K562 (cell line): ENCODE data around the gene KL. TPM values are rescaled to one million over a fixed set of nuclear protein-coding genes. Genes with fewer than 3 reads are reported as not detected.

Experiments
- ATAC-seq: fragments of 200-7000 bp; cut with Tn5 transposase; 3 replicates; pipeline ENCODE4 v1.9.1; 2020; ENCODE audit warnings: moderate library complexity
- BruUV-seq: library from RNA; stranded (reverse); fragments of 400-500 nt; replicated peaks from 2 replicates; lab custom pipeline; 2021; lab: Mats Ljungman, UMichigan
- CTCF ChIA-PET: fragments of 300-600 bp; formaldehyde crosslinking; extraction: SDS; loops from one replicate; lab custom pipeline; 2021; ENCODE audit warnings: low intra/inter-chr PET ratio; lab: Yijun Ruan, JAX
- POLR2A ChIA-PET: fragments of 300-600, 350-650 bp; sonication (Branson Sonifier 250); formaldehyde crosslinking; extraction: SDS; loops from one replicate; lab custom pipeline; 2021; ENCODE audit warnings: antibody characterized with exemption, inconsistent platforms; lab: Yijun Ruan, JAX
- DNase-seq, 4 experiments: peaks; one replicate each; pipeline versions ENCODE4 v3.0.0 to v3.0.0-alpha.2; 2011 to 2018; ENCODE audit warnings: low spot score in 3 of 4, mixed read lengths in 3 of 4; ENCODE audit errors: extremely low read depth in 1 of 4
- FAIRE-seq: peaks from 2 replicates; lab custom pipeline; 2011; peaks lifted over from hg19 to GRCh38; lab: Jason Lieb, UNC
- H2AFZ ChIP-seq: 2 replicates; pipeline ENCODE4 v1.6.0; 2011; ENCODE audit warnings: low read depth, low read length, control low read depth, inconsistent platforms
- H3K27ac ChIP-seq: fragments of 200-600 bp; 3 replicates; pipeline ENCODE4 v1.8.0; 2011; ENCODE audit warnings: low read depth, mild to moderate bottlenecking, control low read depth, inconsistent platforms, low read length, moderate library complexity, mixed read lengths; ENCODE audit errors: extremely low read depth
- H3K27me3 ChIP-seq, 2 experiments: fragments of 300-600 bp in 1 of 2; 2 replicates in 1 of 2; 3 replicates in 1 of 2; pipeline versions ENCODE4 v1.6.0 to v1.8.0; 2011; ENCODE audit warnings: inconsistent platforms in 2 of 2, low read length in 2 of 2, mild to moderate bottlenecking in 1 of 2, mixed read lengths in 1 of 2, moderate library complexity in 1 of 2; ENCODE audit not compliant: control insufficient read depth in 2 of 2, insufficient read depth in 2 of 2
- H3K36me3 ChIP-seq: fragments of 300-600 bp; 3 replicates; pipeline ENCODE4 v1.8.0; 2011; ENCODE audit warnings: mild to moderate bottlenecking, low read length, inconsistent platforms; ENCODE audit not compliant: control insufficient read depth, insufficient read depth
- H3K4me1 ChIP-seq, 2 experiments: fragments of 200-600 bp in 1 of 2; replicated peaks in 1 of 2; 2 replicates in 1 of 2; 3 replicates in 1 of 2; pipeline versions ENCODE4 v1.5.1 to v1.8.0; 2011; ENCODE audit warnings: inconsistent platforms in 2 of 2, low read length in 2 of 2, mild to moderate bottlenecking in 1 of 2, mixed read lengths in 1 of 2, moderate library complexity in 1 of 2; ENCODE audit not compliant: control insufficient read depth in 2 of 2, insufficient read depth in 2 of 2
- H3K4me2 ChIP-seq: 2 replicates; pipeline ENCODE4 v1.6.1; 2011; ENCODE audit warnings: low read length, control low read depth, inconsistent platforms, mixed read lengths; ENCODE audit not compliant: insufficient read depth
- H3K4me3 ChIP-seq: fragments of 200-600 bp; sonication (generic), shearing (Covaris generic); 2 replicates; pipeline ENCODE4 v1.5.1; 2016; ENCODE audit warnings: control low read depth, inconsistent platforms
- H3K79me2 ChIP-seq: fragments of 200-600 bp; 3 replicates; pipeline ENCODE4 v1.8.0; 2011; ENCODE audit warnings: low read length, inconsistent platforms; ENCODE audit not compliant: control insufficient read depth, insufficient read depth
- H3K9ac ChIP-seq, 2 experiments: 2 replicates each; pipeline versions ENCODE4 v1.6.0 to v1.6.1; 2011; ENCODE audit warnings: low read depth in 2 of 2, low read length in 2 of 2, control low read depth in 1 of 2, inconsistent platforms in 1 of 2, mild to moderate bottlenecking in 1 of 2, mixed read lengths in 1 of 2; ENCODE audit not compliant: insufficient read depth in 1 of 2
- H3K9me1 ChIP-seq: one replicate; pipeline ENCODE4 v1.6.0; 2011; ENCODE audit warnings: inconsistent platforms, mild to moderate bottlenecking, low read length, moderate library complexity; ENCODE audit not compliant: control insufficient read depth, insufficient read depth
- H3K9me3 ChIP-seq: replicated peaks from 2 replicates; pipeline ENCODE4 v1.5.1; 2011; ENCODE audit warnings: low read depth, low read length, inconsistent platforms; ENCODE audit not compliant: control insufficient read depth, insufficient read depth
- H4K20me1 ChIP-seq: replicated peaks from 2 replicates; pipeline ENCODE4 v1.6.1; 2011; ENCODE audit warnings: low read length, inconsistent platforms, mixed read lengths; ENCODE audit not compliant: control insufficient read depth, insufficient read depth
- NFE2 ChIP-seq: IDR thresholded peaks from 2 replicates; pipeline ENCODE4 v1.6.1; 2014; ENCODE audit warnings: antibody characterized with exemption, low read depth
- U2AF2 ChIP-seq: fragments of 200-400 bp; formaldehyde crosslinking; optimal IDR thresholded peaks from 2 replicates; pipeline ENCODE3; 2017; ENCODE audit warnings: low read depth, mild to moderate bottlenecking, low read length
- ZBTB7A ChIP-seq: IDR thresholded peaks from 2 replicates; pipeline ENCODE4 v1.6.1; 2011; ENCODE audit warnings: low read depth, mild to moderate bottlenecking, low read length, moderate library complexity, borderline replicate concordance; ENCODE audit not compliant: control insufficient read depth
- ZNF263 ChIP-seq: sonication (generic); formaldehyde crosslinking; IDR thresholded peaks from 2 replicates; pipeline ENCODE4 v1.8.0; 2022; ENCODE audit warnings: mild to moderate bottlenecking, missing genetic modification reagents, borderline replicate concordance
- ZNF592 ChIP-seq: fragments of 450-650 bp; IDR thresholded peaks from 2 replicates; pipeline ENCODE4 v1.6.1; 2017; ENCODE audit warnings: antibody characterized with exemption, mild to moderate bottlenecking
- WGBS: fragments of 100-300 bp; shearing (Covaris generic); methylation state at CpG from one replicate; pipeline ENCODE4 v1.1.6; 2016; ENCODE audit warnings: low coverage, mixed read lengths; ENCODE audit not compliant: insufficient coverage; ENCODE audit errors: missing lambda C conversion rate; 5-methylcytosine and 5-hydroxymethylcytosine counted together
- in situ Hi-C: fragments of 300-500 bp; cut with MboI; formaldehyde crosslinking; loops from 4 replicates; pipeline ENCODE4 v1.15.0; 2018; ENCODE audit warnings: inconsistent platforms, mixed read lengths
- intact Hi-C: fragments of 100-400 bp; cut with micrococcal nuclease; formaldehyde crosslinking; loops from 2 replicates; pipeline ENCODE4 v1.14.2; 2022
- polyA plus RNA-seq, 8 experiments: library from polyadenylated mRNA; depleted of rRNA in 4 of 8; stranded (reverse) in 5 of 8; unstranded in 3 of 8; fragments of >200 nt; fragmentation: Nextera tagmentation in 2 of 8; fragmentation: Illumina TruSeq in 1 of 8; extraction: Ambion mirVana in 2 of 8; extraction: Trizol in 1 of 8; gene quantifications; 2 replicates each; pipeline versions ENCODE4 v1.2.1 to v1.2.3, GENCODE V29; 2011 to 2014; ENCODE audit warnings: inconsistent platforms in 1 of 8, missing spikeins in 1 of 8
- total RNA-seq, 7 experiments: library from RNA; depleted of rRNA in 6 of 7; stranded (reverse); fragments of >200 nt in 6 of 7; fragmentation: Illumina TruSeq in 2 of 7; extraction: Trizol in 2 of 7; gene quantifications; 2 replicates each; pipeline versions ENCODE4 v1.2.1 to v1.2.3, GENCODE V29; 2011 to 2021; ENCODE audit warnings: low replicate concordance in 1 of 7
- TF ChIP-seq, protein P1 (sequence below): fragments of 250-450 bp; sonication (Bioruptor Pico); IDR thresholded peaks from 2 replicates; pipeline ENCODE4 v1.8.0; 2022; ENCODE audit warnings: moderate library complexity, mild to moderate bottlenecking, inconsistent platforms

The KL gene
- total and polyA plus RNA-seq, 9 of the 15 experiments (the other 6 are each of a cell fraction or from before 2014, with no cell fraction given), result not detected

DNA sequence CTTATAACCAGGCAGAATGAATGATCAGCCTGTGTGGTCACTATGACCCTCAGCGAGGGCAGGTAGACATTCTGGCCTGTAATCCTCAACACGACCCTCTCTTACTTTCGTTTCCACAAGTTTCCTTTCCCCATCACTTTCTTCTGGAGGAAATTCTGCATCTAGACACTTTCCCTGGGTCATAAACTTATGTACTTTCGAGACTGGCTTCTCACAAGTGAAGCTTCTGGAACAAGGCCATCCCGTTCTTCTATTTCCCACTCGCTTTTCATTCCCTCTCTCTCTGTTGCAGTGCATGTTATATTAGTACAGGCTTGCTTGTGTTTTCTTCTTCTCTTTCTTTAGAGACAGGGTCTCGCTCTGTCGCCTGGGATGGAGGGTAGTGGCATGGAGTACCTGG lies 23.1 kb upstream of the KL start:
- no TSS peak for BruUV-seq
- Histone ChIP-seq H2AFZ (no peak overlapping the region), H3K4me2 (no peak overlapping the region), H3K36me3 (no peaks in the 10 kb centered on the region), H3K4me3 (no peak overlapping the region), H3K27me3 (no peaks in the 10 kb centered on the region; a peak in 1 of 5 replicates), H3K9me3 (no peaks in the 10 kb centered on the region), H3K27ac (no peak overlapping the region), H3K9me1 (no peaks in the 10 kb centered on the region), H4K20me1 (no peaks in the 10 kb centered on the region), H3K79me2 (no peaks in the 10 kb centered on the region), H3K9ac (no peak overlapping the region), H3K4me1 (no peaks in the 10 kb centered on the region)
- intact Hi-C loops (no loop called here), in situ Hi-C loops (no loop called here)
- 0% methylated on average over 8 of the region's 8 CpGs for WGBS
- CTCF ChIA-PET, result no interaction called here
- ATAC-seq, result no peak
- FAIRE-seq, result no peak
- no peak for DNase-seq
- POLR2A ChIA-PET, result no interaction called here
- TF ChIP-seq ZNF592 (no peak), ZNF263 (no peak), NFE2 (no peak), U2AF2 (no peak), ZBTB7A (no peak)
- TF ChIP-seq, protein P1, sequence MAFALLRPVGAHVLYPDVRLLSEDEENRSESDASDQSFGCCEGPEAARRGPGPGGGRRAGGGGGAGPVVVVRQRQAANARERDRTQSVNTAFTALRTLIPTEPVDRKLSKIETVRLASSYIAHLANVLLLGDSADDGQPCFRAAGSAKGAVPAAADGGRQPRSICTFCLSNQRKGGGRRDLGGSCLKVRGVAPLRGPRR (CRISPR knock-in tag), result no peak
